CMK (cell line): Measurements from ENCODE around the gene MUC13.

ENCODE experiments used
- DNase-seq: peaks from one replicate; pipeline ENCODE4 v3.0.0-alpha.2; 2010; ENCODE audit warnings: low read depth

MUC13 gene

DNA sequence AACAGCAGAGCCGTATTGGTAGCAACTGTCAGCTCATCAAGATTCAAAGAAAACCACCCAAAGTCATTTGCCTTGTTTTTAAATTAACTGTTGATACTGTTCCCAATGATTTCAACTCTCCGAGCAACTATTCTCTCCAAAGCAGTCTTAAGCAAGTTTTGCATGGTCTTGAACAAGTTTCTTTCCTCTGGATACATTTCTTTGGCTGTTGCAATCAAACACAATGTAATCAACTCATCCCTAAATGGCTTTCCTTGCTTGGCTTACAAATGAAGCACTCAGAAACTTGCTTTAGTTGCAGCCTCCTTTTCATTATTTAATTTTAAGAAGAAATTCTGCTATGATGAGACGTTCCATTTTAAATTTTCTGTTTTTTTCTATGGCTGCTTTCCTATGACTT lies 15.5 kb upstream of the MUC13 start:
- DNase-seq, result no peak

GRCh38 chr3:124942613-124943012 lies 8.1 kb upstream of the MUC13 start:
- no peak for DNase-seq

DNA sequence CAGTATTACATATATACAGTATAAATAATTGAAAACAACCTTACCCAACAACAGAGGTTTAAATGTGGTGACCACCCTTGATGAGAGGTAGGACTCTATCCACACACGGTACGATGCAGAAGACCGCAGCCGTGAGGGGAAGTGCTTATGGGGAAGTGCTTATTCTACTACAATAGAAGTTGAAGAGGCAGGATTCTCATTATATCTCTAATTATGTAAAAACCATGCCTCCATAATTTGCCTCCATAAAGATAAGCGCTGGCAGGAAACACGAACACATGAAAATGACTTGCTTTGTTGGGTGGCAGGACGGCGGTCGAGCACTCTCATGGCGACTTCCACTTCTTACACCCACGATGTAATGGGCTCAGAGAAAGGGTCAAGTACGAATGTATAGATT lies 7.2 kb upstream of the MUC13 start:
- no peak for DNase-seq

GRCh38 chr3:124939661-124940060 lies 5.1 kb upstream of the MUC13 start:
- no peak for DNase-seq

GRCh38 chr3:124938896-124939295 lies 4.3 kb upstream of the MUC13 start:
- no peak for DNase-seq

DNA sequence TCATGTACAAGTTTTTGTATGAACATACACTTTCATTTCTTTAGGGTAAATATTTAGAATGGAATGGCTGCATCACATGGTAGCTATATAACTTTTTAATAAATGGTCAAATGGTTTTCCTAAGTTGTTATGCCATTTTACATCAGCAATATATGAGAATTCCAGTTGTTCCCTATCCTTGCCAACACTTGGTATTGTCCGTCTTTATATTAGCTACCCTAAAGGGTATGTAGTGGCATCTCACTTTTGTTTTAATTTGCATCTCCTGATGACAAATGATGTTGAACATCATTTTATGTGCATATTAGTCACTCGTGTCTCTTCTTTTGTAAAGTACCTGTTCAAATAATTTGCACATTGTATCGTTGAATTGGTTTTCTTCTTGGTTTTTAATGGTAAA lies 2.5 kb upstream of the MUC13 start:
- no peak for DNase-seq

- DNase-seq, result no peak
These were observed 1.4 kb upstream of the MUC13 start for GRCh38 chr3:124935794-124936542.

DNA sequence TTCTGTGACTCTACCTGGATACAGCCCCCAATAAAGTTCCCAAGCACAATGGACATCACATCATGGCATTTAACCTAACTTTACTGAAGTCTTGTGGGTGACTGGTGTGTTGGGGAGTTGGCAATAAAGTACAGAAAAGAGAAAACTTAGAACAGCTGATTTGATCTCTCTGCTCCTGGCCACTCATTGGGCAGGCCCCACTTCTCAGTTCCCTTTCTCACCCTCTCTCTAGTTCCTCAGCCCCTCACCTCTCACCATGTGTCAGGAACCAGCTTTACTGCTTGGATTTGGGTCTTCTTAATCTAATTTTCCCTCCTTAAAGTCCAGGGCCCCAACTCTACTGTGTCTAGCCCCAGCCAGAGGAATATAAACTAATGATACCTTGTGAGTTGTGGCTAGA lies 713 bp upstream of the MUC13 start:
- no peak for DNase-seq

GRCh38 chr3:124928333-124929202 lies 6.0 kb downstream of the MUC13 start:
- peak; percentile 7 for DNase-seq

DNA sequence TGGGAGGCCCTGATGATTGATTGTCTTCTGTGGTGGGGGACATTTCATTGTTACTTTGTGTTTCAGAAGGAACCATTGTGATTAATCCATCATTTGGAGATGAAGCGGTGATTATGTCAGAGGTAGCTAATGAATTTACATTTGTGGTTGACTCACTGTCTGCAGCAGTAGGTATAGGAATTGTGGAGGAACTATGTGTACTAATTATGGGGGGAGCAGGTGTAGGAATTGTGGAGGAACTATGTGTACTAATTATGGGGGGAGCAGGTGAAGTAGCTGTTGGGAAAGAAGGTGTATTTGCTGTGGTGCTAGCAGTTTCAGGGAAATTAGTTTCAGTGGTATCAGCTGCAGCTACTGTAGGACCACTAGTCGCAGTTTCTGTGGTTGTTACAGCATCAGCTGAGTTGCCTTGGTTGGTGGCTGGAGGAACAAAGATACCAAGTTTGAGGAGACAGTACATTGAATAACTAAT lies 6.9 kb downstream of the MUC13 start:
- no peak for DNase-seq

DNA sequence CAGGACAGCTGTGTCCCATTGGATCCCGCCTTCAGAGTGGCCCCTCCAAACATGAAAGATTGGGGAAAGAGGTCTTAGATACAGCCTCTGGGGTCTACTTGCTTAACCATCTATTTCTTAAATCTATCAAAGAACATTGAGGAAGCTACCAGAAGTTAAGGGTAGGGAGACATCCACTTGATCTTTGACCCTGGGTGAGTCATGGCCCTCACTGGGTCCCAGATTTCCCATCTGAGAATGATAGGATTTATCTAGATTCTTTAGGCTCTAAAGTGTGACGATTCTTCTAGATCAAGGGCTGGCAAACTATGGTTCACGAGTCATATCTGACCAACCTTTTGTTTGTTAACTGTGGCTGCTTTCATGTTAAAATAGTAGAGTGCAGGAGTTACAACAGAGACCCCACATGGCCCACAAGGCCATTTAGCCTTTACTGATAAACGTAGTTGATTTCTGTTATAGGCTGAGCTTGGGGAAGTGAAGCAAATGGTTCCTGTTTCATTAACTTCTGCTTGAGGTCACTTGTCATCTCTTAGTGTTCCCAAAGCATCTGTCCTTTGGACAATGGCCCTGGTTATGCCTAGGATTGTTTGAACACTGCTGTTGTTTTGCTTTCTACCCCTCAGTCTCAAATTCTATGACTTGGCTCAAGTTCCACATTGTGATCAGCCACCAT lies 8.0 kb downstream of the MUC13 start:
- no peak for DNase-seq

DNA sequence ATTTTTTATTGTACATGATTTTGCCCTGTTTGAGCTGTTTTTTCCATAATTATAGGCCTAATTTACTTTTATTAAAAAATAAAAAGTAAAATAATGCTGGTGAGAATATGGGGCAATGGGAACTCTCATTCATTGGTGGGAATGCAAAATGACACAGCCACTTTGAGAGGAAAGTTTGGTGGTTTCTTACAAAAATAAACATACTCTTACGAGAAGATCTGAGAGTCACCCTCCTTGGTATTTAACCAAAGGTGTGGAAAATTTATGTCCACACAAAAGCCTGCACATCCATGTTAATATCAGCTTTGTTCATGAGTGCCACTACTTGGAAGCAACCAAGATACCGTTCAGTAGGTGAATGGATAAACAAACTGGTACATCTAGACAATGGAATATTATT lies 9.8 kb downstream of the MUC13 start:
- no peak for DNase-seq

DNA sequence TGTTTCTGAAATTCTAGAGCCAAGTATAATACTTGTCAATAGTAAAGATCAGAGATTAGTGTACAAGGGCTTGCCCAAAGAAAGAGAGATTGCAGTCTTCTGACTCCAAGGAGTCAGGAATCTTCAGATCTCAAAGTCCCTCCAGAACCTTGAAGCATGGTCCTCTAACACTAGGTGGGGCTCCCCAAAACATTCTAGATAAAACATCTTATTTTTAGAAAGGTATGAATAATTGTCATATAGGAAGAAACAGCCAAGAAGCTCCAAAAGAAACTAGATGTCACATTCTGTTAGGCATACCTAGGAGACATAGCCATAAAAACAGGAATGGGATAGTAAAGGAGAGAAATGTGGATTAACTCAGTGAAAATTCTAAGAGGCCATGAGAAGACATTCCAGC lies 10.7 kb downstream of the MUC13 start:
- no peak for DNase-seq

GRCh38 chr3:124920718-124921117 lies 13.8 kb downstream of the MUC13 start:
- DNase-seq, result no peak

GRCh38 chr3:124919756-124920155 lies 14.8 kb downstream of the MUC13 start:
- DNase-seq, result no peak

- no peak for DNase-seq
These were observed 16.0 kb downstream of the MUC13 start for GRCh38 chr3:124918524-124918923.

GRCh38 chr3:124916837-124917409 lies 17.6 kb downstream of the MUC13 start:
- no peak for DNase-seq

DNA sequence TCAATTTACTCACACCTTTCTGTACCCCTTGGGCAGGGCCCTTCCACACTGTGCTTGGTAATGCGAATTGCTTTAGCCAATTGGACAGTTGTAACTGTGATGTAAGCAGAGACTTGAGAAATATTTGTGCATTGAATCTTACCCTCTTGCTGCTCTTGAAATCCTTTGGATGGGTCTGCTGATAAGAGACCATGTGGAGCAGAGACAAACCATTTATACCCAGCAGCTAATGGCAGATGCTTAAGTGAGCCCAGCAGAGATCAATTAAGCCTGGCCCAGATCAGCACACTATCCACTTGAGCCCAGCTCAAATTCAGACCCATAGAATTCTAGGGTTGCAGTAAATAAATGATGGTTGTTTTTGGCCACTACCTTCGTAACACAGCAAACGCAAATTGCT lies 19.3 kb downstream of the MUC13 start:
- DNase-seq, result no peak

DNA sequence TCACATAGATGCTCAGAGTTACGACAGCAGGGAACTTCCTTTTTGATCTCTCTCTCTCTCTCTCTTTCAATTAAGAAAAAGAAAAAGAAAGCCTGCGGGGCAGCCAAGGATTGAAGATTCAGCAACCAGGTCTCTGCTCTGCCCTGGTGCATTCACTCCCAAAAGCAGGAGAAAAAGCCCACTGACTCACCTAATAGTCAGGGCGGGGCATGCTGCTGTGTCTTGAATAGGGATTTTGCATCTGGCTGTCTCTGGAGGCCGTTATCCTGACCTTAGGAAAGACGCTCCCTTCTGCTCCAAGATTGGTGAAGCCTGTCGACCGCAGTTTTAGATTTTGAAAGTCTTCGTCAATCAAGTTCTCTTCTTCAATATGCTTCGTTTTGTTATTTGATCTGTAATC lies 26.6 kb downstream of the MUC13 start:
- no peak for DNase-seq

DNA sequence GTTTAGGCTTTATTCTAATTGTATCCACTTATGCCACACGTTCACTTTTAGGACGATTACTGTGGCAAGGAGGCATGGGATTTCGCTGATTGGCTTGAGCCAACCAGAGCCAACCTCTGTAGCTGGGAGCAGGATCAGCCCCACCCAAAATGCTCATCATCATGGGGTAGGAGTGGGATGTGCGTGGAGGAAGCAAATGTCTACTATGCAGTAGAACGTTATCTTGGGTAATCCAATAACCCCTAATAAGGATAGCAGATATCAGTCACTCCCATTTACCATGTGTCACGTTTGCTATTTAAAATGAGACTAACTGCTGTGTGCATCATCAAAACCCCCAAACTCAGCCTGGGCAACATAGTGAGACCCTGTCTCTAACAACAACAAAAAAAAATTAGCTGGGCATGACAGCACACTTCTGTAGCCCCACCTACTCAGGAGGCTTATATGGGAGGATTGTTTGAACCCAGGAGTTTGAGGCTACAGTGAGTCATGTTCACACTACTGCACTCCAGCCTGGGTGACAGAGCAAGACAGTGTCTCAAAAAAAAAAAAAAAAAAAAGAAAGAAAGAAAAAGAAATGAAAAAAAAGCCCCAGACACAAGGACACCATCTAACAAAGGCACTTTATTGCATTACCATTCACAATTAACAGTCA lies 29.6 kb downstream of the MUC13 start:
- no peak for DNase-seq

DNA sequence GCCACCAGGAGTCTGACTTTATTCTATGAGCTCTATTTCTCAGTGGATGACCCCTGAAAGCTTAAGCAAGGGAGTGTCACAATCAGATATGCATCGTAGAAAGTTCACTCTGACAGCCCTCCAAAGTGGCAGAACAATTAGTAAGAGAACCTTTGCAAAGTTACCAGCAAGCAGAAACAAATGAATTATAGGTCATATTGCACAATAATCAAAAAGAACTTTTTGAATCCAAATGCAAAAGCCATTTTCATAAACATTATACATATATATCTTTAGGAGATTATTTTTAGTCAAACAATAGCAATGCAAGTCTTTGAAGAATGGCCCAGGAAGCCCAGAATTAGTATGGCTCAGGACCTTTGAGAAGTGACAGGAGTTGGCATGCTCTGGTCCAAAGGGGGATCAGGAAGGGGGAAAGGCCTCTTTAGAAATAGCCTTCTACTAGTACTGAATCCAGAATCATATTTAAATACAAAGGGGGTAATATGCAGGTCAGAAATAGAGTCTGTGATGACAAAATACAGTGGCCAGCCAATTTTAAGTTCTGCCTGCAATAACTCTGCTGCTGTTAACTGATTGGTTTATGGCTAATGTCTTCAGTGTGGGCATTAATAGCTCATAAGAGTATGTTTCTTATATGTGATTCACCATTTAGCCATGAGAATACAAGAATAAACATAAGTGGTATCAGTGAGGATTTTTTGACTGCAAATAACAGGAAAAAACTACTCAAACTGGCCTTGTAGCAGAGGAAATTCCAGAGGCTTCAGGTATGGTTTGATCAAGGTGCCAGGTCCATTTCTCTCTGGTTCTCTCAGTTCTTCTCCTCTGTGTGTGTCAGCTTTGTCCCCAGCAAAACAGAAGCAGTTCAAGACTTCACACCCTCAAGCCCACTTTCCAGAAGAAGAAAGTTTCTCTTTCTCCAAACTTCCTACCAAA lies 30.4 kb downstream of the MUC13 start:
- no peak for DNase-seq
